ENCODE measurements around the gene RETREG1.

GRCh38 chr5:16450163-16450562, 166.6 kb downstream of the RETREG1 start:
- no peak for TF ChIP-seq POLR2A (IDR thresholded peaks at IDR 0.05)
- TF ChIP-seq, protein P1, sequence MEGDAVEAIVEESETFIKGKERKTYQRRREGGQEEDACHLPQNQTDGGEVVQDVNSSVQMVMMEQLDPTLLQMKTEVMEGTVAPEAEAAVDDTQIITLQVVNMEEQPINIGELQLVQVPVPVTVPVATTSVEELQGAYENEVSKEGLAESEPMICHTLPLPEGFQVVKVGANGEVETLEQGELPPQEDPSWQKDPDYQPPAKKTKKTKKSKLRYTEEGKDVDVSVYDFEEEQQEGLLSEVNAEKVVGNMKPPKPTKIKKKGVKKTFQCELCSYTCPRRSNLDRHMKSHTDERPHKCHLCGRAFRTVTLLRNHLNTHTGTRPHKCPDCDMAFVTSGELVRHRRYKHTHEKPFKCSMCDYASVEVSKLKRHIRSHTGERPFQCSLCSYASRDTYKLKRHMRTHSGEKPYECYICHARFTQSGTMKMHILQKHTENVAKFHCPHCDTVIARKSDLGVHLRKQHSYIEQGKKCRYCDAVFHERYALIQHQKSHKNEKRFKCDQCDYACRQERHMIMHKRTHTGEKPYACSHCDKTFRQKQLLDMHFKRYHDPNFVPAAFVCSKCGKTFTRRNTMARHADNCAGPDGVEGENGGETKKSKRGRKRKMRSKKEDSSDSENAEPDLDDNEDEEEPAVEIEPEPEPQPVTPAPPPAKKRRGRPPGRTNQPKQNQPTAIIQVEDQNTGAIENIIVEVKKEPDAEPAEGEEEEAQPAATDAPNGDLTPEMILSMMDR (IDR thresholded peaks at IDR 0.05) = no peak
